Common myeloid progenitor, CD34-positive (primary cell): Measurements from ENCODE around the gene MYO10.

Experiments
- CTCF ChIA-PET: fragments of 350-600 bp; sonication (Branson Sonifier 250); formaldehyde crosslinking; loops from one replicate; lab custom pipeline; 2021; ENCODE audit warnings: antibody characterized with exemption; lab: Charles Lee
- POLR2A ChIA-PET: fragments of 350-600 bp; sonication (Branson Sonifier 250); formaldehyde crosslinking; loops from one replicate; lab custom pipeline; 2021; ENCODE audit warnings: antibody characterized with exemption; lab: Charles Lee
- DNase-seq, 3 donors: peaks; one replicate each; pipeline versions ENCODE4 v3.0.0 to v3.0.0-alpha.2; 2013
- H3K27ac ChIP-seq, 2 experiments: 1 replicate in 1 of 2; 2 replicates in 1 of 2; pipeline ENCODE4 v1.7.0; 2013; ENCODE audit warnings: inconsistent platforms in 2 of 2, low read length in 2 of 2, mild to moderate bottlenecking in 2 of 2, low read depth in 1 of 2, moderate library complexity in 1 of 2; ENCODE audit not compliant: severe bottlenecking in 2 of 2, insufficient read depth in 1 of 2, poor library complexity in 1 of 2
- H3K27me3 ChIP-seq, 5 experiments: replicated peaks in 2 of 5; 1 replicate in 3 of 5; 2 replicates in 2 of 5; pipeline versions ENCODE4 v1.6.1 to v1.7.0; 2013; ENCODE audit warnings: low read length in 4 of 5, mild to moderate bottlenecking in 2 of 5, moderate library complexity in 2 of 5, inconsistent platforms in 1 of 5; ENCODE audit not compliant: insufficient read depth in 5 of 5, control insufficient read depth in 4 of 5
- H3K36me3 ChIP-seq, 4 experiments: 1 replicate in 2 of 4; 2 replicates in 2 of 4; pipeline versions ENCODE4 v1.6.1 to v1.7.0; 2013; ENCODE audit warnings: low read length in 3 of 4, control low read depth in 1 of 4, mild to moderate bottlenecking in 1 of 4; ENCODE audit not compliant: control insufficient read depth in 4 of 4, insufficient read depth in 4 of 4
- H3K4me1 ChIP-seq, 4 experiments: 1 replicate in 3 of 4; 2 replicates in 1 of 4; pipeline versions ENCODE4 v1.6.1 to v1.7.1; 2013; ENCODE audit warnings: low read length in 3 of 4, mild to moderate bottlenecking in 3 of 4, control low read depth in 1 of 4, inconsistent platforms in 1 of 4, moderate library complexity in 1 of 4; ENCODE audit not compliant: control insufficient read depth in 4 of 4, insufficient read depth in 4 of 4; ENCODE audit errors: control extremely low read depth in 1 of 4
- H3K4me3 ChIP-seq, 7 experiments: 1 replicate in 4 of 7; 2 replicates in 3 of 7; pipeline versions ENCODE4 v1.5.1 to v1.7.0; 2013; ENCODE audit warnings: mild to moderate bottlenecking in 7 of 7, low read length in 6 of 7, moderate library complexity in 6 of 7, inconsistent platforms in 2 of 7, low read depth in 2 of 7, control low read depth in 1 of 7; ENCODE audit not compliant: insufficient read depth in 4 of 7, control insufficient read depth in 1 of 7; ENCODE audit errors: extremely low read depth in 1 of 7
- H3K9me3 ChIP-seq, 5 experiments: 1 replicate in 4 of 5; 2 replicates in 1 of 5; pipeline versions ENCODE4 v1.6.1 to v1.7.1; 2013; ENCODE audit warnings: low read length in 4 of 5, mild to moderate bottlenecking in 2 of 5, inconsistent platforms in 1 of 5, low read depth in 1 of 5, moderate library complexity in 1 of 5; ENCODE audit not compliant: control insufficient read depth in 4 of 5, insufficient read depth in 2 of 5; ENCODE audit errors: control extremely low read depth in 1 of 5
- WGBS: methylation state at CpG from one replicate; pipeline ENCODE4 v1.1.5; 2013; ENCODE audit not compliant: insufficient coverage; 5-methylcytosine and 5-hydroxymethylcytosine counted together

MYO10 gene

GRCh38 chr5:16891033-16891432, 45.1 kb downstream of the MYO10 start:
- H3K27ac ChIP-seq = no peak overlapping the region
- DNase-seq = no peak
- H3K4me3 ChIP-seq = no peak overlapping the region
- CTCF ChIA-PET = no interaction called here
- POLR2A ChIA-PET = no interaction called here
- no peaks in the 10 kb centered on the region for H3K9me3 ChIP-seq
- WGBS = 88% methylated on average over 8 of the region's 8 CpGs
- H3K4me1 ChIP-seq = no peaks in the 10 kb centered on the region
- no peaks in the 10 kb centered on the region for H3K36me3 ChIP-seq
- no peaks in the 10 kb centered on the region for H3K27me3 ChIP-seq

- Histone ChIP-seq H3K27me3 (no peaks in the 10 kb centered on the region), H3K4me3 (no peak overlapping the region), H3K36me3 (no peaks in the 10 kb centered on the region), H3K9me3 (no peaks in the 10 kb centered on the region), H3K27ac (no peak overlapping the region), H3K4me1 (no peaks in the 10 kb centered on the region)
- ChIA-PET CTCF (no interaction called here), POLR2A (no interaction called here)
- 80% methylated on average over 1 of the region's 5 CpGs for WGBS
- DNase-seq = no peak
Measured at GRCh38 chr5:16889972-16890519, 46.0 kb downstream of the MYO10 start.

GRCh38 chr5:16889203-16889971, 46.7 kb downstream of the MYO10 start:
- H3K36me3 ChIP-seq = no peaks in the 10 kb centered on the region
- 100% methylated on average over 2 of the region's 8 CpGs for WGBS
- H3K27me3 ChIP-seq = no peaks in the 10 kb centered on the region
- CTCF ChIA-PET = interaction anchor here (0.7 kb wide), 1 partner anchor 264 kb away, joined by 4 read pairs; no protein-coding TSS in a partner anchor
- no peaks in the 10 kb centered on the region for H3K9me3 ChIP-seq
- no peak overlapping the region for H3K4me3 ChIP-seq
- no peak overlapping the region for H3K27ac ChIP-seq
- no peak for DNase-seq
- POLR2A ChIA-PET = no interaction called here
- no peaks in the 10 kb centered on the region for H3K4me1 ChIP-seq

- Histone ChIP-seq H3K4me3 (no peak overlapping the region), H3K4me1 (no peaks in the 10 kb centered on the region), H3K27me3 (no peaks in the 10 kb centered on the region), H3K27ac (no peak overlapping the region), H3K9me3 (no peaks in the 10 kb centered on the region), H3K36me3 (no peaks in the 10 kb centered on the region)
- ChIA-PET CTCF (interaction anchor here (0.7 kb wide), 1 partner anchor 265 kb away, joined by 4 read pairs; no protein-coding TSS in a partner anchor), POLR2A (no interaction called here)
- DNase-seq = no peak
- WGBS = 86% methylated on average over 1 of the region's 3 CpGs
Measured at GRCh38 chr5:16888694-16889124, 47.4 kb downstream of the MYO10 start.

- POLR2A ChIA-PET = no interaction called here
- 100% methylated on average over 3 of the region's 8 CpGs for WGBS
- no peaks in the 10 kb centered on the region for H3K36me3 ChIP-seq
- DNase-seq = no peak
- CTCF ChIA-PET = interaction anchor here (0.6 kb wide), 1 partner anchor 238 kb away, joined by 4 read pairs; no protein-coding TSS in a partner anchor
- no peaks in the 10 kb centered on the region for H3K9me3 ChIP-seq
- H3K27me3 ChIP-seq = no peaks in the 10 kb centered on the region
- H3K4me3 ChIP-seq = no peak overlapping the region
- no peak overlapping the region for H3K27ac ChIP-seq
- no peaks in the 10 kb centered on the region for H3K4me1 ChIP-seq
Measured at GRCh38 chr5:16886793-16887345, 49.2 kb downstream of the MYO10 start.

- no peaks in the 10 kb centered on the region for H3K9me3 ChIP-seq
- CTCF ChIA-PET = no interaction called here
- DNase-seq = no peak
- H3K4me1 ChIP-seq = no peaks in the 10 kb centered on the region
- no peak overlapping the region for H3K4me3 ChIP-seq
- no peaks in the 10 kb centered on the region for H3K27me3 ChIP-seq
- WGBS = 98% methylated on average over 7 of the region's 7 CpGs
- H3K27ac ChIP-seq = no peak overlapping the region
- POLR2A ChIA-PET = no interaction called here
- no peaks in the 10 kb centered on the region for H3K36me3 ChIP-seq
Measured at GRCh38 chr5:16886366-16886736, 49.7 kb downstream of the MYO10 start.
